ENCODE data around the gene SOST.

DNA sequence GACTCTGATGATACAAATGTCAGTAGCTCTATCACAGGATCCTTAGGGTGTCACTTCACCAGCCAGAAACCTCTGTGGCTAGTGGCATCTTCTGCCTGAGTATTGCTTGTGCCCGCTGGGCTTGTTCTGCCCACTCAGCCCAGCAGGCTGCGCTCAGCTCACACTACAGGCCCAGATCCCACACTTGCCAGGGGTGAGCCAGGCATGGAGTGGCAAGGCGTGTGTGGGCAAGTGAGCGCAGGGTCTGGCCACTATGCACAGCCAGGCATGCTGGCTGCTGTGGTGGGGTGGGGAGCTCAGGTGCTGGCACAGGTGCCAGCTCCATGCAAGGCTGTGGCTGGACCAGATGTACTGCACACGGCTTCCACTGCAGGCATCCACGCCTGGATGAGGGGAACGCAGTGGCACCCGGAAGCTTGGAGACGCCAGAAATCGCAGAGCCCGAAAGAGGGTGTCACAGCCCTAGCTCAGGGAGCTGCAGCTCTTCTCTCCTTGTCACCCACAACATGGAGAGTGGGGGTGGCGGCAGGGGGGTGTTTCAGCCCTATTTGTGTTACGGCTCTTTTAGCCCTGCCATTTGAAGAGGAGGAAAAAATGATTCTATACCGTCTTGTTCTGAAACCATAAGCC lies 31.8 kb upstream of the SOST start:
- TF ChIP-seq, protein P1, sequence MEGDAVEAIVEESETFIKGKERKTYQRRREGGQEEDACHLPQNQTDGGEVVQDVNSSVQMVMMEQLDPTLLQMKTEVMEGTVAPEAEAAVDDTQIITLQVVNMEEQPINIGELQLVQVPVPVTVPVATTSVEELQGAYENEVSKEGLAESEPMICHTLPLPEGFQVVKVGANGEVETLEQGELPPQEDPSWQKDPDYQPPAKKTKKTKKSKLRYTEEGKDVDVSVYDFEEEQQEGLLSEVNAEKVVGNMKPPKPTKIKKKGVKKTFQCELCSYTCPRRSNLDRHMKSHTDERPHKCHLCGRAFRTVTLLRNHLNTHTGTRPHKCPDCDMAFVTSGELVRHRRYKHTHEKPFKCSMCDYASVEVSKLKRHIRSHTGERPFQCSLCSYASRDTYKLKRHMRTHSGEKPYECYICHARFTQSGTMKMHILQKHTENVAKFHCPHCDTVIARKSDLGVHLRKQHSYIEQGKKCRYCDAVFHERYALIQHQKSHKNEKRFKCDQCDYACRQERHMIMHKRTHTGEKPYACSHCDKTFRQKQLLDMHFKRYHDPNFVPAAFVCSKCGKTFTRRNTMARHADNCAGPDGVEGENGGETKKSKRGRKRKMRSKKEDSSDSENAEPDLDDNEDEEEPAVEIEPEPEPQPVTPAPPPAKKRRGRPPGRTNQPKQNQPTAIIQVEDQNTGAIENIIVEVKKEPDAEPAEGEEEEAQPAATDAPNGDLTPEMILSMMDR (IDR thresholded peaks at IDR 0.05) = no peak
- TF ChIP-seq POLR2A (IDR thresholded peaks at IDR 0.05) (no peak), EP300 (IDR thresholded peaks at IDR 0.05) (no peak)
